ENCODE results near the gene MACROH2A2.
"Not testable (repeated sequence)": the region's sequence is repeated elsewhere in the genome, so short reads cannot be mapped to it uniquely, and the experiment has no call there.

Gene MACROH2A2

DNA sequence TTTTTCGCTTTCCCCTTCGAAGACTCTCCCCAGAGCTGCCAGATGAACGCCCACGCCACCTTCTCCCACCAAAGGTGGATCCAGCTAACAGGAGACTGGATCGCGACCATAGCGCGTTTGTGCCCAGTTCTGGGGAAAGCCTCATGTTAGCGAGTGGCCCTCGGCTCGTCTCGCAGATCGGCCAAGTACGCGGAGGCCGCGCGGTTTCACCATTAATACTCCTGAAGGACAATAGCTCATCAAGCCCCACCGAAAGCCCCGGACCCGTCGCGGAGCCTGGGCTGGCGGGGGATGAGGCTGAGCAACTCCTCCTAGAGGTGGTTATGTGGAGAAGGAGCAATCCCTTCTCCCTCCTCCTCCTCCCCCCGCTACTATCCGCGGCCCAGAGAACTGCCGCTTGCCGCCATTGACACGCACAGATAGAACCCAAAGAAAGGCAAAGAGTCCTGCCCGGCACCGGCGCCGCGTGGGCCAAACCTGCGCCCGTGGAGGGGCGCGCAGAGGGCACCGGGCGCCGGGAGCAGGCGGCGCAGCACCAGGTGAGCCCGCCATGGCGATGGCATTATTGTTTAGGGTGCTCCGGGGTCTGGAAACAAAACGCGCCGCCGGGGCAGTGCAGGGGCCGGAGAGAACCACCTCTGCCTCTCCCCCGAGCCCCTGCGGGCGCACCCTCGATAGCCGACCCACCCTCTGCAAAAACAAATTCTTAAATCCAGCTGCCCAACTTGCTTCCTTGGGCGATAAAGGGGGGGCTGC, at the start of gene MACROH2A2:
Gene MACROH2A2 (plus strand): TSS at position 385 of the 756 bp plus-strand sequence. CDS start 22,813 bp downstream, outside the sequence.
- DNase-seq (ENCODE audit: low read depth) = peak; percentile 3

GRCh38 chr10:70007116-70007820, 45.4 kb upstream of the MACROH2A2 start:
- no peak for DNase-seq (ENCODE audit: low read depth)

- DNase-seq (ENCODE audit: low read depth) = no peak
These were observed 21.4 kb upstream of the MACROH2A2 start for GRCh38 chr10:70031215-70031614.

DNA sequence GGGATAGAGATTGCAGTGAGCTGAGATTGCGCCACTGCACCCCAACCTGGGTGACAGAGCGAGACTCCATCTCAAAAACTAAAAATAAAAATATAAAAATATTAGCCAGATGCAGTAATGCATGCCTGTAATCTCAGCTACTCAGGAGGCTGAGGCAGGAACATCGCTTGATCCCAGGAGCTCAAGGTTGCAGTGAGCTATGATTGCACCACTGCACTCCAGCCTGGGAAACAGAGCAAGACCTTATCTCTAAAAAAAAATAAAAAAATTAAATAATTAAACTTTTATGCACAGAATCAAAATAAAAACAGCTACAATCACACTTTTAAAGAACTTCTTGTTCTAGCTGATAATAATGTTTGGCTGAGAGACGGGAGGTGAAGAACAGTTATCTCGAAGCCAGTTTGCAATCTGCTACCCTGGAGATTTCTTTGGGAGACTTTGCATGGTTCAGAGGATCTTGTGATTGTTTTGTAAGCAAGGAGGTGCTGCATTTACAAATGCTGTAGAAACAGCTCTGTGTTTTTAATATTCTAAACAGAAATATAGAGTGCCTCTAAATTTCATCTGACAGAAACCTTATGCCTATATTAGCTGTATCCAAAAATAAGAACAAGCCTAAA, 19.9 kb upstream of the MACROH2A2 start:
- no peak for DNase-seq (ENCODE audit: low read depth)

- DNase-seq (ENCODE audit: low read depth) = no peak
These were observed 18.4 kb upstream of the MACROH2A2 start for GRCh38 chr10:70034232-70034631.

DNA sequence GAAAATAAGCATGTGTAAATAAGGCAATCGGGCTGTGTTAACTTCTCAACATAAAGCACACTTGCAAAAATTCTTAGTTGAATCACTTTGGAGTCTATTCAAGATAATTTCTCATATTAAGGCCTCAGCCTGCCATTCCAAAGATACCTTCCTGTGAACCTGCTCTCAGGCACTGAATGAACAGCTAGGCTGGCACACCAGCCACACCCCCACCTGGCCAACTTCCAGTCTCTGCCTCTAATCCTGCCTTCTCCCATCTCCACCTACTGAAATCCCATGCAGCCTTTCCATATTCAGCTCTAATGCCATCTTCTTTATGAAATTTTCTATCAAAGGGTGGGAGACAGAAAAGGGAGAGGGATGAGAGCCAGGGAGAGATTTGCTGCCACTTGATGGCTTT, 17.1 kb upstream of the MACROH2A2 start:
- no peak for DNase-seq (ENCODE audit: low read depth)

- no peak for DNase-seq (ENCODE audit: low read depth)
These were observed 13.7 kb upstream of the MACROH2A2 start for GRCh38 chr10:70038923-70039322.

DNA sequence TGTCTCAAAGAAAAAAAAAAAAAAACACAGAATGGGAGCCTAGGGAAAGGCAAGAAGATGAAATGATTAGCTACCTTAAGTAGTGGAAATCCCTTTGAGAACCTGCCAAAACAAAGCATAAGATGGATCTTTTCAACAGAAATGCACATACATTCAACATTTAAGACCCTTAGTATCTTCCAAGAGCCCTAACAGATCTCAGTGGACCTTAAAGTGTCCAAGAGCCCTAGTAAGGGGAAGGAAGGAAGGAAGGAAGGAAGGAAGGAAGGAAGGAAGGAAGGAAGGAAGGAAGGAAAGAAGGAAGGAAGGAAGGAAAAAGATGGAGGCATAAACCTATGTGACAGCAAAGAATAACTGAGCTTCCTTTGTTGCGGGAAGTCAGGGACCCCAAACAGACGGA, 11.6 kb upstream of the MACROH2A2 start:
- DNase-seq (ENCODE audit: low read depth) = no peak

GRCh38 chr10:70041739-70042138, 10.9 kb upstream of the MACROH2A2 start:
- not testable (repeated sequence) for DNase-seq (ENCODE audit: low read depth)

DNA sequence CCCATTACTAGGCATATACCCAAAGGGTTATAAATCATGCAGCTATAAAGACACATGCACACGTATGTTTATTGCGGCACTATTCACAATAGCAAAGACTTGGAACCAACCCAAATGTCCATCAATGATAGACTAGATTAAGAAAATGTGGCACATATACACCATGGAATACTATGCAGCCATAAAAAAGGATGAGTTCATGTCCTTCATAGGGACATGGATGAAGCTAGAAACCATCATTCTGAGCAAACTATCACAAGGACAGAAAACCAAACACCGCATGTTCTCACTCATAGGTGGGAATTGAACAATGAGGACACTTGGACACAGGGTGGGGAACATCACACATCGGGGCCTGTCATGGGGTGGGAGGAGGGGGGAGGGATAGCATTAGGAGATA, 5.6 kb upstream of the MACROH2A2 start:
- not testable (repeated sequence) for DNase-seq (ENCODE audit: low read depth)

DNA sequence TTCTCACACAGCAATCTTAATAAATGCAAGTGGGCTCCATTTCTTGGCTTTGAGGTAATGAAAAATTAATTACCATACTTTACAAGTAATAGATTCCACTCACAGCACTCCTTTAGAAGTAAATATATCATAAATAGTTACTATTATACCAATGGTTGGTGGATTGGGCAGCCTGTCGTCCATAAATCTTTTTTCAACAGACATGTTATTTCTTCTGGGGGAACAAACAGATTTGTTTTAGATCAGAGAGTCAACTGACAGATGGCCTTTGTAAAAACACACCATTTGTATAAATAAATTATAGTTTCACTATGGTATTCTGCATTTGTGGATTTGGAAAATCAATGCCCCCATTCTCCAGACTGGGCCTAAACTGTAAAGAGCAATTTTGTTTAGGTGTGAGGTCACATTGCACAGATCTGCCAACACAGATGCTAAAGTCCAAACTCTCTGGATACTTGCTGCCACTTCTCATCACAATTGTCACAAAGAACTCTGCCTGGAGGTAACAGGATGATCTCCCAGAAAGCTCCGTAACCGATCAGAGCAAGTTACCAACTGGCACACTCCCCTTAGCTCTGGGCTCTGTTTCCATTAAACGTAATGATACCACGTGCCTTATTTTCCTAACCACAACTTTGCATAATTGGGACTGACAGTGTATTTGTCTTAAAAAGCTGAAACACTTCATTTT, 4.5 kb upstream of the MACROH2A2 start:
- no peak for DNase-seq (ENCODE audit: low read depth)

- no peak for DNase-seq (ENCODE audit: low read depth)
These were observed 798 bp upstream of the MACROH2A2 start for GRCh38 chr10:70051848-70052247.

DNA sequence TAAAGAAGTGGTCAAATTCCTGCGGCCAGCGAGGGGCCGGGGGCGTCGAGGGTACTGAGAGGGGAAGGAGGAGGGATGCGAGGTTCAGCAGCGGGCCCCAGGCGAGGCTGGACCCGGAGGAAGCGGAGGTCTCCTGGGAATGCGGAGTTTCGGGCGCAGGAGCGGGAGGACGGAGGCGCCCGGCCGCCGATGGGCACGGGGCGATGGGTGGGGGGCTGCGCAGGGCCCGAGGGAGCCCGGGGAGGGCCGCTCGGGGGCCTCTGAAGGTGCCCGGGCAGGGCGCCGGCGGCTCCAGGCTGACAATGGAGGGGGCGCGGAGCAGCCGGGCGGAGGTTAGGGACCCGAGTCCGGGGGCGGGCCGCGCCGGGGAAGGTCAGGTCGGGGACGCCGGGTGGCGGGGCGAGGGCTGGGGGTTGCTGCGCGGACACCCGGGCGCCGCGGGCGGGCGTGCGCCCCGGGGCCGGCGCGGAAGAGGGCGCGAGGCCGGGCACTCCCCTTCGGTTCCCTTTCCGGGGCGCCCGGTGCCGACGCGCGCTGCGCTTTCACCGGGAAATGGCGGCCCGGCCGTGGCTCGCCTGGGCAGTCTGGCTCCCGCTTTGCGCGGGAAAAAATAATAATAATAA, 683 bp downstream of the MACROH2A2 start:
- DNase-seq (ENCODE audit: low read depth) = peak; percentile 5

DNA sequence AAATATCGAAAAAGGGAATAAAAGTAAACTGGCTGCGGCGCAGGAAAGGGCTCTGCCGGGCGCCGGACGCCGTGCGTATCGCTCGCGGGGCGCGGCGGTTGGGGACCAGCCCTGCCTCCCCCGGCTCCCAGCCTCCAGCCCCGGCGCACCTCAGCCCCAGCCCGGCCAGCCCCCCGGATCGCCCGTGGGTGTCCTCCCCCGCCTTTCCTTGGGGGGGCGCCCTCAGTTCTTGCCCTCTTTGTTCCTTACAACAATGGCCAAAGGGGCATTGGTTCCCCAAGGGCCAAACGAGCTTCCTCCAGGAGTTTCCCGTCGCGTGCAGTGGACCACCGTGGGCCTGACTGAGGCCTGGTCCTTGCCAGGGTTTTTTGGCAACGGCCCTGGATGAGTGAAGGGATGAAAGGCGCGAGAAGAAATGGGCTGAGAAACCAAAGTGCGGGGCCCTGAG, 1.2 kb downstream of the MACROH2A2 start:
- DNase-seq (ENCODE audit: low read depth) = peak; percentile 20

DNA sequence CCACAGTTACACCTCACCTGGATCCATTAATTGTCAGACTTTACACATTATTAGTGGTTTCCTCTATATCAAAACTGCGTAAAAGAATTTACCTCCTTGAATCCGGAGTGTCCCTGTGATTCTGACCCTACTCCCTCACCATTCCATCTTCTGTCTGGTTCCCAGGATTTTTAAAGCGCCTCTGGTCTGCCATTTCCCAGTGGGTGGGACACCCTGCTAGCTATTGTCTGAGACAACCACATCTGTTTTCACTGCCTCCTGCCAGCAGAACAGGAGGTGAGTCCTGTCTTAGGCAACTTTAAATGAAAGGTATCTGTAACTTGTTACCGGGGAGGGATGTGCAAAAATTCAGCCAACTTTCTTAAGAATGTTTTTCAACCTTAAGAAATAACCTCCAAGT, 2.3 kb downstream of the MACROH2A2 start:
- no peak for DNase-seq (ENCODE audit: low read depth)

- no peak for DNase-seq (ENCODE audit: low read depth)
These were observed 2.9 kb downstream of the MACROH2A2 start for GRCh38 chr10:70055550-70055949.

GRCh38 chr10:70057306-70057705, 4.7 kb downstream of the MACROH2A2 start:
- no peak for DNase-seq (ENCODE audit: low read depth)

GRCh38 chr10:70060389-70060788, 7.7 kb downstream of the MACROH2A2 start:
- no peak for DNase-seq (ENCODE audit: low read depth)

DNA sequence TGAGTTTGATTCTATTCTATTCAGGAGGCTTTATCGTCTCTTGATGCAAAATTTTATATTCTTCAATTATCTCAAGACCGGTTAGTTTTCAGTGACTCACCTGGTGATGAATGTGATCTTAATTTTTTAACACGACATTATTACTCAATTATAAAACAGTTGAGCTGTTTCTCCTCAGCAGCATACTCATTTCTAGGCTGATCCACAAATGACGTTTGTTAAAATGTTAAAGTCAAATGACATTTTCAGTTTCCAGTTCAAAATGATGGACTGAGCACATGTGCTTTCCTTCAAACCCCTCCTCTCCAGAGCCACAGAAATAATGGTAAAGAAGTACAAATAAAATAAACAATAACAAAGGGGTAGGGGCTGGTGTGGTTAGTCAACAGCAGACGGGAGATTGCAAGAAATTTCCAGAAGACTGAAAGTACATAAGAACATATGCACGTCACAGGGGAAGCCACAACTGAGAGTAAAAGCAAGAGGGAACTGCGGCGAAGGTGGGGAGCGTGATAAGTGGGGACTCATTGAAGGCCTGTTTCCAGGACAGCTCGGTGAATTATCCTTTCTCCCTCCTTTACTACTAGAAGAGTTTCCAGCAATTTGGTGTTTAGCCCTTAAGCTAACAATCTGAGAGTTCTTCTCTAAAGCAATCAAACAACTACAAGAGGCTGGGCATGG, 10.9 kb downstream of the MACROH2A2 start:
- no peak for DNase-seq (ENCODE audit: low read depth)

GRCh38 chr10:70064486-70064885, 11.8 kb downstream of the MACROH2A2 start:
- no peak for DNase-seq (ENCODE audit: low read depth)

GRCh38 chr10:70066190-70066589, 13.5 kb downstream of the MACROH2A2 start:
- DNase-seq (ENCODE audit: low read depth) = no peak
